Uterus (tissue), 4 donors: ENCODE results near the gene ADIRF. TPM values are rescaled to one million over a fixed set of nuclear protein-coding genes. Genes with fewer than 3 reads are reported as not detected.
A peak's percentile ranks its signal among the peaks of the same experiment; 100 is the strongest.

Experiments used
- DNase-seq, 2 donors: peaks; one replicate each; pipeline ENCODE4 v3.0.0-alpha.2; 2019 to 2020
- H3K27ac ChIP-seq, 2 donors: fragments of 200-600 bp; sonication (generic); 1 replicate in 1 of 2; 2 replicates in 1 of 2; pipeline ENCODE4 v1.5.1; 2016 to 2018
- H3K27me3 ChIP-seq, 2 donors: fragments of 200-600 bp; sonication (generic); one replicate each; pipeline ENCODE4 v1.5.1; 2018 to 2019; ENCODE audit warnings: control low read depth in 1 of 2
- H3K36me3 ChIP-seq, 2 donors: fragments of 200-600 bp; sonication (generic); one replicate each; pipeline ENCODE4 v1.5.1; 2019; ENCODE audit warnings: control low read depth in 1 of 2
- H3K4me1 ChIP-seq, 2 donors: fragments of 200-600 bp; sonication (generic); one replicate each; pipeline ENCODE4 v1.5.1; 2018 to 2019; ENCODE audit warnings: control low read depth in 1 of 2
- H3K4me3 ChIP-seq, 2 donors: fragments of 200-600 bp; sonication (generic); 1 replicate in 1 of 2; 2 replicates in 1 of 2; pipeline ENCODE4 v1.5.1; 2018 to 2019; ENCODE audit warnings: mild to moderate bottlenecking in 1 of 2
- H3K9me3 ChIP-seq, 2 donors: fragments of 200-600 bp; sonication (generic); one replicate each; pipeline ENCODE4 v1.5.1; 2019; ENCODE audit warnings: control low read depth in 1 of 2
- CTCF ChIP-seq, 4 experiments: fragments of 200-600 bp in 2 of 4; fragments of 450-650 bp in 2 of 4; sonication (generic) in 2 of 4; IDR thresholded peaks; one replicate each; pipeline ENCODE4 v1.5.1; 2016 to 2019; ENCODE audit warnings: antibody characterized with exemption in 4 of 4, mild to moderate bottlenecking in 2 of 4, moderate library complexity in 1 of 4
- POLR2A ChIP-seq, 2 donors: fragments of 450-650 bp; IDR thresholded peaks; one replicate each; pipeline ENCODE4 v1.6.1; 2016; ENCODE audit warnings: antibody characterized with exemption in 2 of 2, mild to moderate bottlenecking in 1 of 2, moderate library complexity in 1 of 2
- intact Hi-C: fragments of 100-400 bp; cut with DNase I; formaldehyde crosslinking; loops from one replicate; pipeline ENCODE4 v1.15.1; 2023; ENCODE audit warnings: low total_unique reads
- total RNA-seq, 4 donors: library from RNA; depleted of rRNA in 3 of 4; stranded (reverse); fragments of >200 nt in 3 of 4; gene quantifications; one replicate each; pipeline versions ENCODE4 v1.1.0 to v1.2.4, GENCODE V29; 2014 to 2023
- donor health status: DM: yes; HTN: yes; CAD: no.

ADIRF gene
- total RNA-seq, 4 donors from 2014 or later: 8.5 to 368 (median 275) TPM

DNA sequence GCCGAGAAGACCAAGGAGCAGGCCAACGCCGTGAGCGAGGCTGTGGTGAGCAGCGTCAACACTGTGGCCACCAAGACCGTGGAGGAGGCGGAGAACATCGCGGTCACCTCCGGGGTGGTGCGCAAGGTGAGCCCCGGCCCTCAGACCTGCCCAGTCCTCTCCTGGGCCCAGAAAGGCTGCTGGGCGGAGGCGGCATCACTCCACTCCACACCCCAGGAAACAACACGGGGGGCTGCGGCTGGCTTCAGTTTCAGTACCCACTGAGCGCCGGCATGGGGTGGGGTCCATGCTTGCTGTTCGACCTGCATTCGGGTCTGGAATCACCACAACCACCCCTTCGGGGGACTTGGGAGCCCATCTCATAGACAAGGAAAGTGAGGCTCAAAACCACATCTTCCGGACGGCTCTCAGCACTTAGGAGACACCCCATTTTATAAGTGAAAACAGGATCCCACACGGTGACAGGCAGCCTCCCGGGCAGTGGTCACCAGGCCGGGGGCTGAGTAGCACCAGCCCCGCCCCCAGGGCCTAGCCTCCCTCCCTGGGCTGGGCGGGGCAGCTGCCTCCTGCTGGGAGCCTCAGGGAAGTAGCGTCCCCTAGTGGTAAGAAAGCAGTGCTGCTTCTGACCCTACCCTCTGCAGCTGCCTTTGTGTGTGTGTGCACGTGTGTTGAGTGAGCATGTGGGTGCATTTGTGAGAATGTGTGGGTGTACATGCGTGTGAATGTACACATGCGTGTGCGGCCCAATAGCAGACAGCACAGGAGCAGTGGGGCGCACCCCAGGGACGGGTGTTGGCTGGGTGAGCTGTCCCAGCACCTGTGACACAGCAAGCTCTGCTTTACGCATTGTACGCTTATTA, 8.0 kb upstream of the ADIRF start:
- peak; percentile 57 to 92 (median 79) for TF ChIP-seq CTCF (IDR thresholded peaks at IDR 0.05)
- no peak for TF ChIP-seq POLR2A (IDR thresholded peaks at IDR 0.05)
- intact Hi-C loops: loop anchor here (10.0 kb wide), 1 partner anchor 135 kb away; the partner anchor contains the start of genes GLUD1 and SHLD2
- H3K4me3 ChIP-seq: no peak overlapping the region

DNA sequence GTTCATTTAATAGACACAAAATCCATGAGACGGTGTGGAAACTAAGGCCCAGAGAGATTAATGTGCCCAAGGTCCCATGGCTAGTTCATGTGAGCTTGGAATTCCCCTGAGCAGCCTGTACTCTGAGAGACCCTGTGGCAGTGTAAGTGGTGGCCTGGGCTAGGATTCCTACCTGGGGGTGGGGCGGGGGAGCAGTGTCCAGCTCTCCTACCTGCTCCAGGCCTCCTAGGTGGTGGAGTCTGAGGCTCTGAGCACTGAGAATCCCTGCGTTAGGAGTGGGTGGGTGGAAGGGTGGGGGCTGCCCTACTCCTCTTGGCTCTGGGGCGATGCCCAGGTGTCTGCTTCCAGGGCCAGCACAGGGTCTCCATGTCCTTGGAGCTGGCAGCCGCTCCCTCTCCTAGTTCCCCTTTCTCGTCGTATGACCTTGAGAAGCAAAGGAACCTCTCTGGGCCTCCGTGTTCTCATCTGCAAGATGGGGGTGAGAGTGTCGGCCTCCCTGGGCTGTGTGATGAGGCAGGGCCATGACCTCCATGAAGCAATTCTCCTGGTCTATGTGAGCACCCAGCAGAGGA, 7.3 kb upstream of the ADIRF start:
- TF ChIP-seq CTCF (IDR thresholded peaks at IDR 0.05): no peak
- TF ChIP-seq POLR2A (IDR thresholded peaks at IDR 0.05): no peak
- Histone ChIP-seq H3K36me3 (no peaks in the 10 kb centered on the region), H3K9me3 (no peaks in the 10 kb centered on the region), H3K4me3 (no peak overlapping the region), H3K4me1 (peaks cover 3 to 10% of the 10 kb centered on the region in 2 donors), H3K27ac (no peak overlapping the region), H3K27me3 (no peaks in the 10 kb centered on the region)
- intact Hi-C loops: loop anchor here (10.0 kb wide), 1 partner anchor 134 kb away; the partner anchor contains the start of genes GLUD1 and SHLD2
- DNase-seq: peak in 1 of 2 donors; percentile 19

More for the DNA sequence above, 8.0 kb upstream of the ADIRF start:
- peak; percentile 47 to 54 for DNase-seq
- Histone ChIP-seq H3K27me3 (no peaks in the 10 kb centered on the region), H3K36me3 (no peaks in the 10 kb centered on the region), H3K27ac (peak overlapping the region; percentile 76 to 82), H3K9me3 (no peaks in the 10 kb centered on the region), H3K4me1 (peaks cover 0 to 10% of the 10 kb centered on the region in 2 donors)

- Histone ChIP-seq H3K27me3 (no peaks in the 10 kb centered on the region), H3K4me1 (peaks cover 8 to 10% of the 10 kb centered on the region in 2 donors), H3K36me3 (no peaks in the 10 kb centered on the region), H3K27ac (no peak overlapping the region), H3K4me3 (no peak overlapping the region), H3K9me3 (no peaks in the 10 kb centered on the region)
- TF ChIP-seq POLR2A (IDR thresholded peaks at IDR 0.05): no peak
- TF ChIP-seq CTCF (IDR thresholded peaks at IDR 0.05): no peak
- DNase-seq: peak; percentile 16 to 17
- intact Hi-C loops: loop anchor here (10.0 kb wide), 1 partner anchor 133 kb away; the partner anchor contains the start of genes GLUD1 and SHLD2
These were observed 6.7 kb upstream of the ADIRF start for GRCh38 chr10:86961481-86962091.

- Histone ChIP-seq H3K27me3 (no peaks in the 10 kb centered on the region), H3K4me3 (no peak overlapping the region), H3K4me1 (peaks cover 10 to 16% of the 10 kb centered on the region in 2 donors), H3K36me3 (no peaks in the 10 kb centered on the region), H3K27ac (no peak overlapping the region), H3K9me3 (no peaks in the 10 kb centered on the region)
- intact Hi-C loops: loop anchor here (10.0 kb wide), 1 partner anchor 132 kb away; the partner anchor contains the start of genes GLUD1 and SHLD2
- DNase-seq: peak; percentile 8 to 9
- TF ChIP-seq CTCF (IDR thresholded peaks at IDR 0.05): no peak
These were observed 5.9 kb upstream of the ADIRF start for GRCh38 chr10:86962136-86962980.
